Loucy (cell line): ENCODE results near the gene AQP12B.

Source experiments
- CTCF ChIP-seq: fragments of 200-600 bp; sonication (generic); conservative IDR thresholded peaks from 2 replicates; pipeline ENCODE4 v1.5.1; 2014; ENCODE audit warnings: mild to moderate bottlenecking, antibody characterized with exemption, low read length
- EZH2phosphoT487 ChIP-seq: fragments of 200-600 bp; IDR thresholded peaks from 2 replicates; pipeline ENCODE4 v1.6.1; 2018; ENCODE audit warnings: antibody characterized with exemption, mild to moderate bottlenecking, moderate library complexity, borderline replicate concordance

GRCh38 chr2:240672076-240672700 lies 10.5 kb downstream of the AQP12B start:
- TF ChIP-seq CTCF (no peak), EZH2phosphoT487 (no peak)
